Hypothalamus (tissue), 51 donors: ENCODE results near the gene ZNF329.

Experiments
- DNase-seq, 51 donors: peaks; one replicate each; lab custom pipeline; 2025; lab: John Stamatoyannopoulos, UW

The ZNF329 gene

GRCh38 chr19:58123354-58123753, 27.2 kb downstream of the ZNF329 start:
- no peak for DNase-seq

GRCh38 chr19:58118979-58119733, 31.4 kb downstream of the ZNF329 start:
- DNase-seq: no peak

- DNase-seq: no peak
These were observed 32.6 kb downstream of the ZNF329 start for GRCh38 chr19:58117841-58118575.

GRCh38 chr19:58108546-58108817, 42.1 kb downstream of the ZNF329 start:
- DNase-seq: no peak

- no peak for DNase-seq
These were observed 42.6 kb downstream of the ZNF329 start for GRCh38 chr19:58107778-58108545.

GRCh38 chr19:58098682-58098998, 51.9 kb downstream of the ZNF329 start:
- no peak for DNase-seq

- peak; percentile 58 to 98 (median 95) for DNase-seq
These were observed 52.6 kb downstream of the ZNF329 start, which contains the start of gene ZSCAN18 for GRCh38 chr19:58097781-58098681. Gene ZSCAN18, minus strand, starts transcription at chr19:58098231. Its CDS starts 7,964 bp downstream, at chr19:58090267.

- DNase-seq: peak in 2 of 51 donors; percentile 13 to 21
These were observed 53.2 kb downstream of the ZNF329 start for GRCh38 chr19:58097349-58097748.

GRCh38 chr19:58096884-58097283, 53.7 kb downstream of the ZNF329 start:
- no peak for DNase-seq

GRCh38 chr19:58095328-58095727, 55.3 kb downstream of the ZNF329 start:
- DNase-seq: no peak

GRCh38 chr19:58093071-58093470, 57.5 kb downstream of the ZNF329 start:
- no peak for DNase-seq

GRCh38 chr19:58091251-58091995, 59.2 kb downstream of the ZNF329 start:
- DNase-seq: no peak

- no peak for DNase-seq
These were observed 60.7 kb downstream of the ZNF329 start for GRCh38 chr19:58089846-58090245.

GRCh38 chr19:58088521-58089052, 62.0 kb downstream of the ZNF329 start:
- no peak for DNase-seq

GRCh38 chr19:58086825-58087710, 63.5 kb downstream of the ZNF329 start:
- DNase-seq: no peak

- no peak for DNase-seq
These were observed 65.2 kb downstream of the ZNF329 start for GRCh38 chr19:58085348-58085875.

- no peak for DNase-seq
These were observed 65.8 kb downstream of the ZNF329 start for GRCh38 chr19:58084596-58085347.

GRCh38 chr19:58083021-58083420, 67.6 kb downstream of the ZNF329 start:
- DNase-seq: no peak
